ENCODE data around the gene SLCO2A1. TPM values are rescaled to one million over a fixed set of nuclear protein-coding genes. Genes with fewer than 3 reads are reported as not detected.

Gene SLCO2A1
- total RNA-seq, 2 donors from 2014 or later, result 15.9 to 46.7 TPM

DNA sequence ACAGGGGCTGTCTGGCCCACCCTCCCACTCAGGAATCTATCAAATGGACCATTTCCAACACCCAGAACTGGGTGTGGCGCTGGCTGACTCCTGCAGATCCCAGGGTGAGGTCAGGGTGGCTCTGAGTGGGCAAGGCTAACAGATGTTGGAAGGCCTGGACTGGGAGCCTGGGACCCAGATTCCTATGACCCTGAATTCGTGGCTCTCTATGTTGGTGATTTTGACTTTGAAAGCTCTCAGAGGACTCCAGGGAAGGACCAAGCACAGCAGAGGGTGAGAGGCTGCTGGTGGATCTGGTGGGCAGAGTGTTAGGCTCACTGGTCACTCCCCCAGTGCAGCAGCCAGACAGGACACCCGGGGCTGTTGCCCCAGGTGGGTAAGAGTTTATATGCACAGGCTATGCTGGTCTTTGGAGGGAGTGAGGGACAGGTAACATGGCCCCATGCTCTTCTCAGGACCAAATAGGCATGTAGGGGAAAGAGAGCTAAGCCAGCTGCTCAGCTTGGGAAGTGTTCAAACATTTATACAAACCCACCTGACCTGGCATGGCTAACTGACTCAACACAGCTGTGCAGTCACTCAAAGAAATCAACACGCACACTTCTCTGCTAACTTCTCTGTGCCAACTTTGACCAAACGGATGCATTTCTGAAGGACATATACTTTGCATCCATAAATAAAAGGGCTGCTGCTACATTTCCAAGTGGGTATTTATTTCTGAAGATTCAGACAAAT, 71.5 kb downstream of the SLCO2A1 start:
- TF ChIP-seq POLR2AphosphoS5 (IDR thresholded peaks at IDR 0.05), result no peak
- DNase-seq (ENCODE audit: low spot score), result no peak
- Histone ChIP-seq H3K4me3 (no peak overlapping the region), H3K27ac (no peak overlapping the region), H3K4me1 (replicated peaks) (no peaks in the 10 kb centered on the region), H3K36me3 (no peaks in the 10 kb centered on the region), H3K9me3 (no peaks in the 10 kb centered on the region), H3K27me3 (replicated peaks; ENCODE audit: insufficient read depth) (no peaks in the 10 kb centered on the region)
- WGBS, result 79% methylated on average over 5 of the region's 5 CpGs
- intact Hi-C loops (cut with DNase I), result no loop called here

DNA sequence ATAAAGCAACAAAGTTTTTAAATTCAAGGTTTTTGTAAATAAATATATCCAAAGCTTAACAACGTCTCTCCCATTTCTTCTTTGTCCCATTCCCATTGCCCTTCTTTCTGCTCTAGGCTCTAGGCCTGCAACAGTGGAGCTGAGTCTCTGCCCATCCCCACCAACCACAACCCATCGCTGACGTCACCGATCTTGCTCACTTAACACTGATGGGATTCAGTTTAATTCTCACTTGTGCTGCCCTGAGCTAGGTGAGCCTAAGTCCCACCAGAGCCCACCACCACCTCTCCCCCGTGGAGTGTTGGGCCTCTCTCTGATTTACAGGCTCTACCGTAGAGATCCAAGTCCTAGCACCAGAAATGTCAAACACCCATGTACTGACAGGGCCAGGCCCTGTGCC, 72.7 kb downstream of the SLCO2A1 start:
- 78% methylated on average over 6 of the region's 6 CpGs for WGBS
- DNase-seq (ENCODE audit: low spot score), result no peak
- Histone ChIP-seq H3K27ac (no peak overlapping the region), H3K9me3 (no peaks in the 10 kb centered on the region), H3K4me1 (replicated peaks) (no peaks in the 10 kb centered on the region), H3K27me3 (replicated peaks; ENCODE audit: insufficient read depth) (no peaks in the 10 kb centered on the region), H3K4me3 (no peak overlapping the region), H3K36me3 (no peaks in the 10 kb centered on the region)
- TF ChIP-seq POLR2A (IDR thresholded peaks at IDR 0.05) (no peak), POLR2AphosphoS5 (IDR thresholded peaks at IDR 0.05) (no peak), CTCF (IDR thresholded peaks at IDR 0.05) (no peak)
- intact Hi-C loops (cut with DNase I), result no loop called here

DNA sequence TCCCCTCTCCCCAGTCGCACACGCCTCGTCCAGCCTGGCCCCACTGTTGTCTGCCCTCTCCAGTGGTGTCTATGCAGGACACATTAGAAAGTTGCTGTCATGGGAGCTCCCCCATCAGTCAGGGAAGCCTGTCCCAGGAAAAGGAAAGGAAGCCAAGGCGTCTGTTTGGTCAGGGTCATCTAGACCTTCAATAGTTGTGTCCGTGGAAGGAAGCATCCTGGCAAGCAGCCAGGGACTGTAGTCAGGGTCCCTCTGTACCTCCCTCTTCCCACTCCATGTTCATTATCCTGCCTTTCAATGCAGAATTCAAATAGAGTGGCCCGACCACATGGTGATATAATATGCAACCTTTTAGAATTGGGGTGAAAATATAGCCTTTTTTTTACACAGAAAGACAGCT, 73.4 kb downstream of the SLCO2A1 start:
- H3K36me3 ChIP-seq, result no peaks in the 10 kb centered on the region
- no peak overlapping the region for H3K4me3 ChIP-seq
- intact Hi-C loops (cut with DNase I), result no loop called here
- H3K9me3 ChIP-seq, result no peaks in the 10 kb centered on the region
- no peak overlapping the region for H3K27ac ChIP-seq
- H3K27me3 ChIP-seq (replicated peaks; ENCODE audit: insufficient read depth), result no peaks in the 10 kb centered on the region
- DNase-seq (ENCODE audit: low spot score), result no peak
- WGBS, result 66% methylated on average over 6 of the region's 6 CpGs
- H3K4me1 ChIP-seq (replicated peaks), result no peaks in the 10 kb centered on the region
- no peak for TF ChIP-seq CTCF (IDR thresholded peaks at IDR 0.05)
- no peak for TF ChIP-seq POLR2AphosphoS5 (IDR thresholded peaks at IDR 0.05)
- TF ChIP-seq POLR2A (IDR thresholded peaks at IDR 0.05), result no peak

- TF ChIP-seq POLR2A (IDR thresholded peaks at IDR 0.05) (no peak), CTCF (IDR thresholded peaks at IDR 0.05) (no peak), POLR2AphosphoS5 (IDR thresholded peaks at IDR 0.05) (no peak)
- Histone ChIP-seq H3K4me1 (replicated peaks) (no peaks in the 10 kb centered on the region), H3K9me3 (no peaks in the 10 kb centered on the region), H3K36me3 (no peaks in the 10 kb centered on the region), H3K4me3 (no peak overlapping the region), H3K27me3 (replicated peaks; ENCODE audit: insufficient read depth) (no peaks in the 10 kb centered on the region), H3K27ac (no peak overlapping the region)
- intact Hi-C loops (cut with DNase I), result no loop called here
- no peak for DNase-seq (ENCODE audit: low spot score)
- 88% methylated on average over 10 of the region's 10 CpGs for WGBS
Observed at GRCh38 chr3:133955892-133956291, 73.8 kb downstream of the SLCO2A1 start.

DNA sequence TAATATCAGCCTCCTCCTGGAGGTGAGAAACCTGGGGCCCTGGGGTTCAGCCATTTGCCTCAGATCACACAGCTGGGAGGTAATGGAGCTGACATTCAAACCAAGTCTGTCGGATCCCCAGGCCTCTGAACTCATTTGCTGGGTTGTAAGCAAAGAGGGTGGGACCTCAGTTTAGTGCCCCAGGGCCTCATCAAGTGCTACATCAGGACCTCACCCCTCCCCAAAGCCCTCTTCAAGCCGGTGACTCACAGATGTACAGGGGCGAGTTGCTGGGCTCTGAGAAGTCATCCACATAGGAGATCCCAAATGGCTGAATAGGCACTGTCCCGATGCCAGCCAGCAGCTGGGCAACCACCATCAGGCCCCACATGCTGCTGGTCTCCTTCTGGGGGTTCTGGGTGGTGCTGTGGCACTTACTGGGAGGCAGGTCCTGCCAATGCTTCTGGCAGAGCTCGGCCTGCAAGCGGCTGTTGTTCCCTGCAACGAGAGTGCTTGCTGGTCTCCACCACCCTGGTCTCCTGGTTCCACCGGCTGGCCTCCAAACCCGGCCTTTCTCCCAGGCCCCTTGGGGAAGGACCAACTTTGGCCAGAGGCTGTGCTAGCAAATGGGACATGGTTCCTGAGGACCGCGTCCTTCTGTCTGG, 74.9 kb downstream of the SLCO2A1 start:
- Histone ChIP-seq H3K27ac (no peak overlapping the region), H3K4me1 (replicated peaks) (no peaks in the 10 kb centered on the region), H3K4me3 (no peak overlapping the region), H3K9me3 (no peaks in the 10 kb centered on the region), H3K36me3 (no peaks in the 10 kb centered on the region), H3K27me3 (replicated peaks; ENCODE audit: insufficient read depth) (no peaks in the 10 kb centered on the region)
- no peak for TF ChIP-seq CTCF (IDR thresholded peaks at IDR 0.05)
- no peak for TF ChIP-seq POLR2A (IDR thresholded peaks at IDR 0.05)
- no peak for TF ChIP-seq POLR2AphosphoS5 (IDR thresholded peaks at IDR 0.05)
- DNase-seq (ENCODE audit: low spot score), result no peak
- WGBS, result 88% methylated on average over 10 of the region's 11 CpGs
- intact Hi-C loops (cut with DNase I), result no loop called here
